Endothelial cell of umbilical vein (primary cell): ENCODE measurements around the gene GORASP2. TPM values are rescaled to one million over a fixed set of nuclear protein-coding genes. Genes with fewer than 3 reads are reported as not detected.

Source experiments
- BruUV-seq: library from RNA; stranded (reverse); fragments of 400-500 nt; replicated peaks from 2 replicates; lab custom pipeline; 2021; lab: Mats Ljungman, UMichigan
- CTCF ChIA-PET: fragments of 300-600, 350-600 bp; sonication (Branson Sonifier 250); formaldehyde crosslinking; loops from one replicate; lab custom pipeline; 2021; ENCODE audit warnings: antibody characterized with exemption, inconsistent platforms; lab: Charles Lee
- POLR2A ChIA-PET: fragments of 300-600, 350-600 bp; sonication (Branson Sonifier 250); formaldehyde crosslinking; loops from one replicate; lab custom pipeline; 2021; ENCODE audit warnings: antibody characterized with exemption, inconsistent platforms; lab: Charles Lee
- DNase-seq: peaks from one replicate; pipeline ENCODE4 v3.0.0-alpha.2; 2011; ENCODE audit warnings: low read depth, low spot score
- FAIRE-seq: peaks from 2 replicates; lab custom pipeline; 2011; peaks lifted over from hg19 to GRCh38; lab: Jason Lieb, UNC
- H2AFZ ChIP-seq: 2 replicates; pipeline ENCODE4 v1.6.0; 2012; ENCODE audit warnings: low read depth, low read length, control low read depth, inconsistent platforms
- H3K27ac ChIP-seq: 2 replicates; pipeline ENCODE4 v1.5.1; 2011; ENCODE audit warnings: low read depth, mild to moderate bottlenecking, control low read depth, low read length, moderate library complexity; ENCODE audit not compliant: insufficient read depth
- H3K27me3 ChIP-seq, 2 experiments: 2 replicates each; pipeline versions ENCODE4 v1.6.0 to v1.6.1; 2011; ENCODE audit warnings: low read length in 2 of 2, mixed read lengths in 1 of 2; ENCODE audit not compliant: control insufficient read depth in 2 of 2, insufficient read depth in 2 of 2
- H3K36me3 ChIP-seq, 2 experiments: 2 replicates in 1 of 2; 3 replicates in 1 of 2; pipeline ENCODE4 v1.5.1; 2011; ENCODE audit warnings: low read length in 2 of 2, mild to moderate bottlenecking in 1 of 2, moderate library complexity in 1 of 2; ENCODE audit not compliant: control insufficient read depth in 2 of 2, insufficient read depth in 2 of 2; ENCODE audit errors: extremely low read depth in 1 of 2
- H3K4me1 ChIP-seq: 3 replicates; pipeline ENCODE4 v1.5.1; 2011; ENCODE audit warnings: mild to moderate bottlenecking, low read length; ENCODE audit not compliant: control insufficient read depth, insufficient read depth; ENCODE audit errors: extremely low read depth
- H3K4me2 ChIP-seq: 2 replicates; pipeline ENCODE4 v1.6.1; 2011; ENCODE audit warnings: low read length, control low read depth, mixed read lengths; ENCODE audit not compliant: insufficient read depth
- H3K4me3 ChIP-seq, 3 experiments: fragments of 200-600 bp in 1 of 3; sonication (generic), shearing (Covaris generic) in 1 of 3; replicated peaks in 1 of 3; 2 replicates each; pipeline ENCODE4 v1.5.1; 2011 to 2016; ENCODE audit warnings: control low read depth in 3 of 3, low read length in 3 of 3, mild to moderate bottlenecking in 2 of 3, inconsistent platforms in 1 of 3, low read depth in 1 of 3, moderate library complexity in 1 of 3; ENCODE audit not compliant: insufficient read depth in 1 of 3
- H3K79me2 ChIP-seq: 2 replicates; pipeline ENCODE4 v1.6.0; 2012; ENCODE audit warnings: low read length, inconsistent platforms; ENCODE audit not compliant: control insufficient read depth, insufficient read depth
- H3K9ac ChIP-seq: replicated peaks from 2 replicates; pipeline ENCODE3; 2011; ENCODE audit warnings: low read length, control low read depth; ENCODE audit not compliant: insufficient read depth; ENCODE audit errors: extremely low read depth
- H3K9me1 ChIP-seq: replicated peaks from 3 replicates; pipeline ENCODE4 v1.6.0; 2011; ENCODE audit warnings: mild to moderate bottlenecking, low read length; ENCODE audit not compliant: control insufficient read depth, insufficient read depth; ENCODE audit errors: extremely low read depth
- H3K9me3 ChIP-seq: replicated peaks from 2 replicates; pipeline ENCODE4 v1.5.1; 2012; ENCODE audit warnings: low read length, inconsistent platforms; ENCODE audit not compliant: control insufficient read depth, insufficient read depth
- H4K20me1 ChIP-seq: replicated peaks from 2 replicates; pipeline ENCODE3; 2011; ENCODE audit warnings: mild to moderate bottlenecking, low read length; ENCODE audit not compliant: control insufficient read depth, insufficient read depth; ENCODE audit errors: extremely low read depth
- CTCF ChIP-seq, 2 donors: IDR thresholded peaks; 1 replicate in 1 of 2; 2 replicates in 1 of 2; pipeline ENCODE4 v1.5.1; 2011; ENCODE audit warnings: low read length in 2 of 2, mild to moderate bottlenecking in 2 of 2, moderate library complexity in 2 of 2, control low read depth in 1 of 2, inconsistent platforms in 1 of 2, low read depth in 1 of 2; ENCODE audit not compliant: insufficient read depth in 1 of 2; ENCODE audit errors: extremely low read depth in 1 of 2
- EZH2 ChIP-seq: IDR thresholded peaks from 2 replicates; pipeline ENCODE4 v1.6.1; 2012; ENCODE audit warnings: borderline replicate concordance, low read depth, mild to moderate bottlenecking, moderate library complexity, low read length, inconsistent platforms; ENCODE audit not compliant: severe bottlenecking
- FOS ChIP-seq: IDR thresholded peaks from 2 replicates; pipeline ENCODE4 v1.6.1; 2011; ENCODE audit warnings: mild to moderate bottlenecking, low read length, moderate library complexity, borderline replicate concordance; ENCODE audit not compliant: insufficient read depth
- GATA2 ChIP-seq: IDR thresholded peaks from 2 replicates; pipeline ENCODE4 v1.7.0; 2011; ENCODE audit warnings: low read depth, mild to moderate bottlenecking, moderate library complexity, mixed read lengths, low read length; ENCODE audit not compliant: insufficient read length, insufficient read depth
- JUN ChIP-seq: IDR thresholded peaks from 2 replicates; pipeline ENCODE4 v1.6.1; 2011; ENCODE audit warnings: borderline replicate concordance, low read depth; ENCODE audit not compliant: insufficient read length, insufficient read depth
- MYC ChIP-seq: IDR thresholded peaks from one replicate; pipeline ENCODE4 v1.6.1; 2011; ENCODE audit warnings: mild to moderate bottlenecking, low read depth, low read length
- POLR2A ChIP-seq: IDR thresholded peaks from 2 replicates; pipeline ENCODE4 v1.6.1; 2012; ENCODE audit warnings: low read depth, mild to moderate bottlenecking, control low read depth, low read length
- POLR2AphosphoS5 ChIP-seq: IDR thresholded peaks from 2 replicates; pipeline ENCODE4 v1.6.1; 2012; ENCODE audit warnings: low read depth, mild to moderate bottlenecking, control low read depth, low read length, moderate library complexity; ENCODE audit not compliant: insufficient read depth
- dilution Hi-C: fragments of 300-500 bp; cut with MboI; formaldehyde crosslinking; loops from one replicate; pipeline ENCODE4 v1.15.0; 2019; ENCODE audit warnings: low sequenced_read_pairs; ENCODE audit not compliant: extremely low pct_ligation_motif_present
- intact Hi-C: fragments of 100-400 bp; cut with micrococcal nuclease; formaldehyde crosslinking; loops from one replicate; pipeline ENCODE4 v1.10.0; 2022
- polyA plus RNA-seq, 4 experiments: library from polyadenylated mRNA; depleted of rRNA in 3 of 4; stranded (reverse) in 3 of 4; unstranded in 1 of 4; fragments of >200 nt; gene quantifications; 2 replicates each; pipeline versions ENCODE4 v1.2.1 to v1.2.3, GENCODE V29; 2011 to 2012; ENCODE audit warnings: missing spikeins in 1 of 4
- total RNA-seq: library from RNA; stranded (reverse); gene quantifications from 2 replicates; pipeline ENCODE4 v1.2.3, GENCODE V29; 2021
- TF ChIP-seq, protein P1 (sequence below): IDR thresholded peaks from 2 replicates; pipeline ENCODE4 v1.6.1; 2011; ENCODE audit not compliant: insufficient read depth, insufficient read length

Gene GORASP2
- total and polyA plus RNA-seq, 2 donors (not counting 3 experiments of a cell fraction or from before 2014, with no cell fraction given): 104 to 245 TPM

DNA sequence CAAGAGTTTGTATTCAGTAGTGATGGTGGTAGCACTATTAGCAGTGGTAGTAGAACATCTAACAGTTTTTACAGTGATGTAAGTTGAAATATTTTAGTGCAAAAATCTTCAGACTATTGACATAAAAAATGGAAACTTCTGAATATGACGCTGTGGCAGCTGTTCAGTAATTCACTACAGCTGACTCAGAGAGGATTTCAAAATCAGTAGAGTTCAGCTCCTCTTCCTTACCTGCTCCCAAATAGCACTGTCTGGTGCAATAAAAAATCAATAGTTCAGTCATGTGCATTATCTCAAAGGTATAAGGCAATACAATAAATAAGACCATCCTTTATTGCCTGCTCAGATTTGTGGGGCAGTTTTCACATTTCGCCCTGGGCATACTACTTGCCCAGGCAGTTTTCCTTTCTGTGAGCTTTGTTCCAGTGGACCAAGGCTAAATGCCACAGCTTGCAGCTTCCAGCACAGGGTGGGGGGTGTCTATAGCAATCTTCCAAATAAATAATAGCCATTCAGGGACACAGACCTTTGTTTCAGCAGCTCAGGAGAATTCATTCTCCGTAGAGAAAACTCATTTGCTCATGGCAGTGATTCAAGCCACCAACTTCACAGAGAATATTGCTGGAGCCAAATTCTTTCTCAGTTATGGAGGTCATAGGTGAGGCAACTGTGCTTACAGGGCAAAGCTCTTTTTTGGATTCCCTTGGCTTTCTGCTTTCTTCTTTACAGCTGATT is 33.9 kb upstream of the GORASP2 start:
- H3K9me1 ChIP-seq: no peaks in the 10 kb centered on the region
- peaks cover 5 to 7% of the 10 kb centered on the region in 2 experiments for H3K27me3 ChIP-seq
- H3K36me3 ChIP-seq: no peaks in the 10 kb centered on the region
- no peak overlapping the region for H3K9ac ChIP-seq
- POLR2A ChIA-PET: no interaction called here
- H3K4me1 ChIP-seq: no peaks in the 10 kb centered on the region
- no peaks in the 10 kb centered on the region for H3K9me3 ChIP-seq
- no peaks in the 10 kb centered on the region for H3K79me2 ChIP-seq
- H3K4me3 ChIP-seq: no peak overlapping the region
- dilution Hi-C loops (no loop called here), intact Hi-C loops (no loop called here)
- BruUV-seq: no TSS peak
- no peak overlapping the region for H2AFZ ChIP-seq
- no peak overlapping the region for H3K27ac ChIP-seq
- FAIRE-seq (no peak), DNase-seq (no peak)
- TF ChIP-seq MYC (no peak), CTCF (IDR thresholded peaks at IDR 0.05; ENCODE audit: extremely low read depth in 1 of 2, insufficient read depth in 1 of 2, low read depth in 1 of 2, low read length in 2 of 2) (no peak), EZH2 (no peak), GATA2 (no peak), POLR2AphosphoS5 (no peak), FOS (no peak), POLR2A (no peak), JUN (no peak)
- TF ChIP-seq, protein P1, sequence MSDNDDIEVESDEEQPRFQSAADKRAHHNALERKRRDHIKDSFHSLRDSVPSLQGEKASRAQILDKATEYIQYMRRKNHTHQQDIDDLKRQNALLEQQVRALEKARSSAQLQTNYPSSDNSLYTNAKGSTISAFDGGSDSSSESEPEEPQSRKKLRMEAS: no peak
- H4K20me1 ChIP-seq: no peaks in the 10 kb centered on the region
- CTCF ChIA-PET: interaction anchor here (1.7 kb wide), 1 partner anchor 22 kb away, joined by 5 read pairs; no protein-coding TSS in a partner anchor
- H3K4me2 ChIP-seq: no peak overlapping the region
